K562 (cell line): Measurements from ENCODE around the gene KRTAP10-12. TPM values are rescaled to one million over a fixed set of nuclear protein-coding genes. Genes with fewer than 3 reads are reported as not detected.

Experiments
- ATAC-seq: fragments of 200-7000 bp; cut with Tn5 transposase; 3 replicates; pipeline ENCODE4 v1.9.1; 2020; ENCODE audit warnings: moderate library complexity
- BruUV-seq: library from RNA; stranded (reverse); fragments of 400-500 nt; replicated peaks from 2 replicates; lab custom pipeline; 2021; lab: Mats Ljungman, UMichigan
- CTCF ChIA-PET: fragments of 300-600 bp; formaldehyde crosslinking; extraction: SDS; loops from one replicate; lab custom pipeline; 2021; ENCODE audit warnings: low intra/inter-chr PET ratio; lab: Yijun Ruan, JAX
- POLR2A ChIA-PET: fragments of 300-600, 350-650 bp; sonication (Branson Sonifier 250); formaldehyde crosslinking; extraction: SDS; loops from one replicate; lab custom pipeline; 2021; ENCODE audit warnings: antibody characterized with exemption, inconsistent platforms; lab: Yijun Ruan, JAX
- DNase-seq, 4 experiments: peaks; one replicate each; pipeline versions ENCODE4 v3.0.0 to v3.0.0-alpha.2; 2011 to 2018; ENCODE audit warnings: low spot score in 3 of 4, mixed read lengths in 3 of 4; ENCODE audit errors: extremely low read depth in 1 of 4
- FAIRE-seq: peaks from 2 replicates; lab custom pipeline; 2011; peaks lifted over from hg19 to GRCh38; lab: Jason Lieb, UNC
- H2AFZ ChIP-seq: 2 replicates; pipeline ENCODE4 v1.6.0; 2011; ENCODE audit warnings: low read depth, low read length, control low read depth, inconsistent platforms
- H3K27ac ChIP-seq: fragments of 200-600 bp; 3 replicates; pipeline ENCODE4 v1.8.0; 2011; ENCODE audit warnings: low read depth, mild to moderate bottlenecking, control low read depth, inconsistent platforms, low read length, moderate library complexity, mixed read lengths; ENCODE audit errors: extremely low read depth
- H3K27me3 ChIP-seq, 2 experiments: fragments of 300-600 bp in 1 of 2; 2 replicates in 1 of 2; 3 replicates in 1 of 2; pipeline versions ENCODE4 v1.6.0 to v1.8.0; 2011; ENCODE audit warnings: inconsistent platforms in 2 of 2, low read length in 2 of 2, mild to moderate bottlenecking in 1 of 2, mixed read lengths in 1 of 2, moderate library complexity in 1 of 2; ENCODE audit not compliant: control insufficient read depth in 2 of 2, insufficient read depth in 2 of 2
- H3K36me3 ChIP-seq: fragments of 300-600 bp; 3 replicates; pipeline ENCODE4 v1.8.0; 2011; ENCODE audit warnings: mild to moderate bottlenecking, low read length, inconsistent platforms; ENCODE audit not compliant: control insufficient read depth, insufficient read depth
- H3K4me1 ChIP-seq, 2 experiments: fragments of 200-600 bp in 1 of 2; replicated peaks in 1 of 2; 2 replicates in 1 of 2; 3 replicates in 1 of 2; pipeline versions ENCODE4 v1.5.1 to v1.8.0; 2011; ENCODE audit warnings: inconsistent platforms in 2 of 2, low read length in 2 of 2, mild to moderate bottlenecking in 1 of 2, mixed read lengths in 1 of 2, moderate library complexity in 1 of 2; ENCODE audit not compliant: control insufficient read depth in 2 of 2, insufficient read depth in 2 of 2
- H3K4me2 ChIP-seq: 2 replicates; pipeline ENCODE4 v1.6.1; 2011; ENCODE audit warnings: low read length, control low read depth, inconsistent platforms, mixed read lengths; ENCODE audit not compliant: insufficient read depth
- H3K4me3 ChIP-seq: fragments of 200-600 bp; sonication (generic), shearing (Covaris generic); 2 replicates; pipeline ENCODE4 v1.5.1; 2016; ENCODE audit warnings: control low read depth, inconsistent platforms
- H3K79me2 ChIP-seq: fragments of 200-600 bp; 3 replicates; pipeline ENCODE4 v1.8.0; 2011; ENCODE audit warnings: low read length, inconsistent platforms; ENCODE audit not compliant: control insufficient read depth, insufficient read depth
- H3K9ac ChIP-seq, 2 experiments: 2 replicates each; pipeline versions ENCODE4 v1.6.0 to v1.6.1; 2011; ENCODE audit warnings: low read depth in 2 of 2, low read length in 2 of 2, control low read depth in 1 of 2, inconsistent platforms in 1 of 2, mild to moderate bottlenecking in 1 of 2, mixed read lengths in 1 of 2; ENCODE audit not compliant: insufficient read depth in 1 of 2
- H3K9me1 ChIP-seq: one replicate; pipeline ENCODE4 v1.6.0; 2011; ENCODE audit warnings: inconsistent platforms, mild to moderate bottlenecking, low read length, moderate library complexity; ENCODE audit not compliant: control insufficient read depth, insufficient read depth
- H3K9me3 ChIP-seq: replicated peaks from 2 replicates; pipeline ENCODE4 v1.5.1; 2011; ENCODE audit warnings: low read depth, low read length, inconsistent platforms; ENCODE audit not compliant: control insufficient read depth, insufficient read depth
- H4K20me1 ChIP-seq: replicated peaks from 2 replicates; pipeline ENCODE4 v1.6.1; 2011; ENCODE audit warnings: low read length, inconsistent platforms, mixed read lengths; ENCODE audit not compliant: control insufficient read depth, insufficient read depth
- BHLHE40 ChIP-seq: IDR thresholded peaks from 2 replicates; pipeline ENCODE4 v1.6.1; 2011; ENCODE audit warnings: low read length, improper control_type of control experiment
- ESRRA ChIP-seq: fragments of 450-650 bp; IDR thresholded peaks from 2 replicates; pipeline ENCODE4 v1.6.1; 2014; ENCODE audit warnings: low read depth, mild to moderate bottlenecking, moderate library complexity, borderline replicate concordance
- TOE1 ChIP-seq, 2 experiments: fragments of 450-650 bp in 1 of 2; sonication (generic) in 1 of 2; formaldehyde crosslinking in 1 of 2; IDR thresholded peaks; 2 replicates each; pipeline versions ENCODE4 v1.7.1 to v1.8.0; 2016 to 2022; ENCODE audit warnings: borderline replicate concordance in 2 of 2, mild to moderate bottlenecking in 2 of 2, antibody characterized with exemption in 1 of 2, inconsistent platforms in 1 of 2, low read depth in 1 of 2, missing genetic modification reagents in 1 of 2, moderate library complexity in 1 of 2
- ZNF282 ChIP-seq: sonication (generic); formaldehyde crosslinking; IDR thresholded peaks from 2 replicates; pipeline ENCODE4 v1.8.1; 2023; ENCODE audit warnings: missing genetic modification reagents
- ZNF431 ChIP-seq: sonication (generic); formaldehyde crosslinking; IDR thresholded peaks from 2 replicates; pipeline ENCODE4 v1.8.0; 2022; ENCODE audit warnings: mild to moderate bottlenecking, missing genetic modification reagents
- WGBS: fragments of 100-300 bp; shearing (Covaris generic); methylation state at CpG from one replicate; pipeline ENCODE4 v1.1.6; 2016; ENCODE audit warnings: low coverage, mixed read lengths; ENCODE audit not compliant: insufficient coverage; ENCODE audit errors: missing lambda C conversion rate; 5-methylcytosine and 5-hydroxymethylcytosine counted together
- in situ Hi-C: fragments of 300-500 bp; cut with MboI; formaldehyde crosslinking; loops from 4 replicates; pipeline ENCODE4 v1.15.0; 2018; ENCODE audit warnings: inconsistent platforms, mixed read lengths
- intact Hi-C: fragments of 100-400 bp; cut with micrococcal nuclease; formaldehyde crosslinking; loops from 2 replicates; pipeline ENCODE4 v1.14.2; 2022
- polyA plus RNA-seq, 8 experiments: library from polyadenylated mRNA; depleted of rRNA in 4 of 8; stranded (reverse) in 5 of 8; unstranded in 3 of 8; fragments of >200 nt; fragmentation: Nextera tagmentation in 2 of 8; fragmentation: Illumina TruSeq in 1 of 8; extraction: Ambion mirVana in 2 of 8; extraction: Trizol in 1 of 8; gene quantifications; 2 replicates each; pipeline versions ENCODE4 v1.2.1 to v1.2.3, GENCODE V29; 2011 to 2014; ENCODE audit warnings: inconsistent platforms in 1 of 8, missing spikeins in 1 of 8
- total RNA-seq, 7 experiments: library from RNA; depleted of rRNA in 6 of 7; stranded (reverse); fragments of >200 nt in 6 of 7; fragmentation: Illumina TruSeq in 2 of 7; extraction: Trizol in 2 of 7; gene quantifications; 2 replicates each; pipeline versions ENCODE4 v1.2.1 to v1.2.3, GENCODE V29; 2011 to 2021; ENCODE audit warnings: low replicate concordance in 1 of 7
- TF ChIP-seq, protein P1 (sequence below): fragments of 250-450 bp; sonication (Bioruptor Pico); IDR thresholded peaks from 2 replicates; pipeline ENCODE4 v1.5.0; 2021

Gene KRTAP10-12
- total and polyA plus RNA-seq, 9 of the 15 experiments (the other 6 are each of a cell fraction or from before 2014, with no cell fraction given) = not detected

- in situ Hi-C loops = no loop called here
- ChIA-PET CTCF (no interaction called here), POLR2A (interaction anchor here (0.6 to 2.4 kb wide), 2 partner anchors 10 to 403 kb away, joined by 3 to 8 read pairs; no protein-coding TSS in a partner anchor)
- 0% methylated on average over 2 of the region's 2 CpGs for WGBS
- intact Hi-C loops = no loop called here
- no peak for ATAC-seq
- H4K20me1 ChIP-seq = 0 out of 2 replicates have a peak, but pooled peaks cover 5% of the 10 kb centered on the region
- H3K79me2 ChIP-seq = no peaks in the 10 kb centered on the region
- no TSS peak for BruUV-seq
- H3K4me3 ChIP-seq = no peak overlapping the region
- H3K9ac ChIP-seq = no peak overlapping the region
- no peaks in the 10 kb centered on the region for H3K36me3 ChIP-seq
- FAIRE-seq = no peak
- no peak overlapping the region for H3K27ac ChIP-seq
- no peak for DNase-seq
- H3K4me1 ChIP-seq = peaks cover 0 to 10% of the 10 kb centered on the region in 2 experiments; a peak in 2 of 5 replicates
- TF ChIP-seq ZNF282 (CRISPR knock-in tag) = no peak
- no peak for TF ChIP-seq BHLHE40
- TF ChIP-seq ZNF431 (CRISPR knock-in tag) = no peak
- TF ChIP-seq ESRRA = no peak
- TF ChIP-seq, protein P1, sequence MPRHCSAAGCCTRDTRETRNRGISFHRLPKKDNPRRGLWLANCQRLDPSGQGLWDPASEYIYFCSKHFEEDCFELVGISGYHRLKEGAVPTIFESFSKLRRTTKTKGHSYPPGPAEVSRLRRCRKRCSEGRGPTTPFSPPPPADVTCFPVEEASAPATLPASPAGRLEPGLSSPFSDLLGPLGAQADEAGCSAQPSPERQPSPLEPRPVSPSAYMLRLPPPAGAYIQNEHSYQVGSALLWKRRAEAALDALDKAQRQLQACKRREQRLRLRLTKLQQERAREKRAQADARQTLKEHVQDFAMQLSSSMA (CRISPR knock-in tag) = no peak
- H2AFZ ChIP-seq = no peak overlapping the region
- no peaks in the 10 kb centered on the region for H3K9me3 ChIP-seq
- no peak overlapping the region for H3K4me2 ChIP-seq
- no peaks in the 10 kb centered on the region for H3K9me1 ChIP-seq
- H3K27me3 ChIP-seq = peaks cover 25 to 35% of the 10 kb centered on the region in 2 experiments; a peak in 4 of 5 replicates
Measured at GRCh38 chr21:44720170-44720569, 23.2 kb downstream of the KRTAP10-12 start.

GRCh38 chr21:44722731-44723130 is 25.8 kb downstream of the KRTAP10-12 start:
- BruUV-seq = no TSS peak
- DNase-seq (no peak), ATAC-seq (no peak), FAIRE-seq (no peak)
- Histone ChIP-seq H3K36me3 (no peaks in the 10 kb centered on the region), H2AFZ (no peak overlapping the region), H3K4me1 (peaks cover 0 to 10% of the 10 kb centered on the region in 2 experiments; a peak in 2 of 5 replicates), H4K20me1 (peaks cover 6% of the 10 kb centered on the region; the same call in 1 of the 2 replicates), H3K9me3 (no peaks in the 10 kb centered on the region), H3K79me2 (no peaks in the 10 kb centered on the region), H3K27ac (no peak overlapping the region), H3K4me3 (no peak overlapping the region), H3K9me1 (no peaks in the 10 kb centered on the region), H3K4me2 (no peak overlapping the region), H3K27me3 (peaks cover 43 to 54% of the 10 kb centered on the region in 2 experiments; a peak in 4 of 5 replicates), H3K9ac (no peak overlapping the region)
- in situ Hi-C loops = no loop called here
- ChIA-PET POLR2A (interaction anchor here (0.6 to 1.2 kb wide), 3 partner anchors 13 to 209 kb away, joined by 3 to 5 read pairs (median 3); no protein-coding TSS in a partner anchor), CTCF (no interaction called here)
- 11% methylated on average over 5 of the region's 5 CpGs for WGBS
- TF ChIP-seq TOE1 (IDR thresholded peaks at IDR 0.05; ENCODE audit: borderline replicate concordance) = no peak
- TF ChIP-seq TOE1 (CRISPR knock-in tag; IDR thresholded peaks at IDR 0.05; ENCODE audit: borderline replicate concordance, low read depth) = no peak
- intact Hi-C loops = no loop called here
